OCI-LY7 (cell line): ENCODE measurements around the gene SERINC5.

ENCODE experiments used
- CTCF ChIP-seq: fragments of 200-600 bp; sonication (generic); conservative IDR thresholded peaks from 2 replicates; pipeline ENCODE4 v1.5.1; 2014; ENCODE audit warnings: mild to moderate bottlenecking, antibody characterized with exemption, low read length, moderate library complexity, mixed read lengths
- EZH2phosphoT487 ChIP-seq: fragments of 200-600 bp; sonication (generic); IDR thresholded peaks from 2 replicates; pipeline ENCODE4 v1.6.1; 2018; ENCODE audit warnings: low read depth, borderline replicate concordance, mild to moderate bottlenecking, mixed run types, antibody characterized with exemption, low read length, moderate library complexity, mixed read lengths

GRCh38 chr5:80288177-80288576 is 32.3 kb upstream of the SERINC5 start:
- TF ChIP-seq EZH2phosphoT487 (no peak), CTCF (no peak)
